T-cell (primary cell): ENCODE measurements around the gene PNMA3. TPM values are rescaled to one million over a fixed set of nuclear protein-coding genes. Genes with fewer than 3 reads are reported as not detected.
"Not testable (repeated sequence)": the region's sequence is repeated elsewhere in the genome, so short reads cannot be mapped to it uniquely, and the experiment has no call there.

Source experiments
- ATAC-seq, 4 experiments: fragments of 200-7000 bp in 3 of 4; fragments of 150-1000 bp in 1 of 4; cut with Tn5 transposase; replicated peaks in 1 of 4; 1 replicate in 3 of 4; 2 replicates in 1 of 4; pipeline ENCODE4 v1.10.0; 2021; ENCODE audit warnings: moderate library complexity in 3 of 4, mild to moderate bottlenecking in 2 of 4, moderate number of reproducible peaks in 1 of 4
- CTCF ChIA-PET, 2 donors: fragments of 300-600 bp; sonication (Branson Sonifier 250); formaldehyde crosslinking; loops; one replicate each; lab custom pipeline; 2022; ENCODE audit warnings: antibody characterized with exemption in 2 of 2; lab: Charles Lee
- POLR2A ChIA-PET, 2 donors: fragments of 300-600 bp; sonication (Branson Sonifier 250); formaldehyde crosslinking; loops; one replicate each; lab custom pipeline; 2022; ENCODE audit warnings: antibody characterized with exemption in 2 of 2; lab: Charles Lee
- DNase-seq, 35 experiments: peaks; one replicate each; pipeline versions ENCODE4 v3.0.0 to v3.0.0-alpha.2; 2013 to 2023
- H3K27ac ChIP-seq: one replicate; pipeline ENCODE4 v1.5.1; 2013; ENCODE audit warnings: low read length
- H3K27me3 ChIP-seq, 2 experiments: replicated peaks in 1 of 2; 1 replicate in 1 of 2; 2 replicates in 1 of 2; pipeline versions ENCODE4 v1.6.1 to v1.7.0; 2013; ENCODE audit warnings: low read length in 1 of 2, mixed read lengths in 1 of 2; ENCODE audit not compliant: control insufficient read depth in 2 of 2, insufficient read depth in 2 of 2; ENCODE audit errors: extremely low read depth in 1 of 2
- H3K36me3 ChIP-seq, 2 donors: 1 replicate in 1 of 2; 2 replicates in 1 of 2; pipeline versions ENCODE4 v1.6.1 to v1.7.0; 2013; ENCODE audit warnings: low read length in 1 of 2; ENCODE audit not compliant: control insufficient read depth in 2 of 2, insufficient read depth in 1 of 2; ENCODE audit errors: extremely low read depth in 1 of 2
- H3K4me1 ChIP-seq, 2 experiments: 1 replicate in 1 of 2; 2 replicates in 1 of 2; pipeline versions ENCODE4 v1.6.1 to v1.7.0; 2013; ENCODE audit warnings: low read length in 2 of 2, mixed read lengths in 1 of 2; ENCODE audit not compliant: insufficient read depth in 2 of 2, control insufficient read depth in 1 of 2; ENCODE audit errors: extremely low read depth in 1 of 2
- H3K4me3 ChIP-seq, 2 donors: 1 replicate in 1 of 2; 2 replicates in 1 of 2; pipeline versions ENCODE4 v1.5.1 to v1.7.0; 2013; ENCODE audit warnings: mild to moderate bottlenecking in 2 of 2, low read length in 1 of 2, moderate library complexity in 1 of 2; ENCODE audit not compliant: control insufficient read depth in 1 of 2; ENCODE audit errors: extremely low read depth in 1 of 2
- H3K9me3 ChIP-seq: 2 replicates; pipeline ENCODE4 v1.7.0; 2013
- H3K27ac Mint-ChIP-seq, 2 donors: one replicate each; pipeline ENCODE4 v1.8.0; 2020 to 2021; ENCODE audit warnings: mild to moderate bottlenecking in 2 of 2, mixed read lengths in 2 of 2
- H3K27me3 Mint-ChIP-seq, 2 donors: one replicate each; pipeline ENCODE4 v1.8.0; 2021 to 2022; ENCODE audit warnings: mixed read lengths in 2 of 2
- H3K36me3 Mint-ChIP-seq: one replicate; pipeline ENCODE4 v1.8.0; 2021; ENCODE audit warnings: mixed read lengths
- H3K4me1 Mint-ChIP-seq, 3 donors: one replicate each; pipeline ENCODE4 v1.8.0; 2020 to 2022; ENCODE audit warnings: mixed read lengths in 3 of 3, mild to moderate bottlenecking in 1 of 3
- H3K4me3 Mint-ChIP-seq, 3 donors: one replicate each; pipeline ENCODE4 v1.8.0; 2020 to 2022; ENCODE audit warnings: mild to moderate bottlenecking in 3 of 3, mixed read lengths in 3 of 3, moderate library complexity in 3 of 3
- H3K9me3 Mint-ChIP-seq, 3 donors: one replicate each; pipeline ENCODE4 v1.8.0; 2020 to 2022; ENCODE audit warnings: mixed read lengths in 3 of 3
- WGBS: methylation state at CpG from one replicate; pipeline ENCODE4 v1.1.5; 2013; ENCODE audit warnings: missing lambda C conversion rate; ENCODE audit not compliant: insufficient coverage; 5-methylcytosine and 5-hydroxymethylcytosine counted together
- total RNA-seq, 35 experiments: library from RNA in 6 of 35; stranded (reverse) in 6 of 35; fragments of 120-200 nt in 1 of 35; gene quantifications; one replicate each; pipeline versions ENCODE4 v1.2.1 to v1.2.4 and lab custom pipeline; 2013 to 2026

Gene PNMA3
- total RNA-seq, 5 donors from 2014 or later (not counting 1 experiment from before 2014, with no cell fraction given): 4.6 to 15.2 (median 9.9) TPM

GRCh38 chrX:153066402-153066801 is 10.1 kb downstream of the PNMA3 start:
- WGBS: no CpG with 5 or more reads among the region's 12 CpGs
- H3K4me3 ChIP-seq, H3K9me3 Mint-ChIP-seq, H3K27ac ChIP-seq, H3K36me3 Mint-ChIP-seq, H3K4me3 Mint-ChIP-seq, H3K36me3 ChIP-seq, DNase-seq, H3K27me3 Mint-ChIP-seq, CTCF ChIA-PET, H3K27me3 ChIP-seq, ATAC-seq, H3K4me1 Mint-ChIP-seq, H3K9me3 ChIP-seq, H3K4me1 ChIP-seq, H3K27ac Mint-ChIP-seq, POLR2A ChIA-PET: not testable (repeated sequence)

- H3K4me3 Mint-ChIP-seq, H3K9me3 Mint-ChIP-seq, POLR2A ChIA-PET, H3K36me3 Mint-ChIP-seq, H3K27ac ChIP-seq, H3K4me1 Mint-ChIP-seq, H3K27ac Mint-ChIP-seq, DNase-seq, H3K9me3 ChIP-seq, H3K27me3 ChIP-seq, H3K4me1 ChIP-seq, H3K4me3 ChIP-seq, H3K27me3 Mint-ChIP-seq, CTCF ChIA-PET, H3K36me3 ChIP-seq: not testable (repeated sequence)
- WGBS: no CpG with 5 or more reads among the region's 76 CpGs
- peak; percentile 74 to 81 (median 80) for ATAC-seq
These were observed 15.8 kb downstream of the PNMA3 start, which contains the start of gene PNMA6A for GRCh38 chrX:153071909-153072583. PNMA6A (plus strand) TSS chrX:153072454; CDS start chrX:153073063, 609 bp downstream.

GRCh38 chrX:153073331-153073730 is 17.1 kb downstream of the PNMA3 start:
- H3K36me3 Mint-ChIP-seq, H3K27ac Mint-ChIP-seq, ATAC-seq, CTCF ChIA-PET, H3K27me3 Mint-ChIP-seq, H3K4me1 Mint-ChIP-seq, H3K27me3 ChIP-seq, H3K4me3 Mint-ChIP-seq, H3K27ac ChIP-seq, POLR2A ChIA-PET, H3K4me1 ChIP-seq, H3K4me3 ChIP-seq, H3K36me3 ChIP-seq, H3K9me3 ChIP-seq, H3K9me3 Mint-ChIP-seq, DNase-seq: not testable (repeated sequence)
- WGBS: no CpG with 5 or more reads among the region's 29 CpGs

- ChIA-PET CTCF (no interaction called here), POLR2A (no interaction called here)
- Histone ChIP-seq H3K4me3 (no peak overlapping the region), H3K9me3 (no peaks in the 10 kb centered on the region), H3K4me1 (no peaks in the 10 kb centered on the region), H3K27me3 (no peaks in the 10 kb centered on the region), H3K36me3 (no peaks in the 10 kb centered on the region), H3K27ac (no peak overlapping the region)
- WGBS: 73% methylated on average over 3 of the region's 24 CpGs
- Mint-ChIP-seq H3K4me3 (peak overlapping the region in 1 of 3 donors; percentile 16), H3K36me3 (no peaks in the 10 kb centered on the region), H3K4me1 (no peaks in the 10 kb centered on the region), H3K9me3 (no peaks in the 10 kb centered on the region), H3K27ac (no peak overlapping the region), H3K27me3 (no peaks in the 10 kb centered on the region)
- DNase-seq (no peak), ATAC-seq (no peak)
These were observed 18.1 kb downstream of the PNMA3 start for GRCh38 chrX:153074262-153074899.

GRCh38 chrX:153074935-153075334 is 18.7 kb downstream of the PNMA3 start:
- ChIA-PET CTCF (no interaction called here), POLR2A (no interaction called here)
- no peak for DNase-seq
- H3K27me3 Mint-ChIP-seq: no peaks in the 10 kb centered on the region
- 76% methylated on average over 4 of the region's 11 CpGs for WGBS
- no peak overlapping the region for H3K4me3 ChIP-seq
- no peaks in the 10 kb centered on the region for H3K4me1 ChIP-seq
- H3K9me3 Mint-ChIP-seq: no peaks in the 10 kb centered on the region
- ATAC-seq: no peak
- H3K27ac ChIP-seq: no peak overlapping the region
- H3K27ac Mint-ChIP-seq: no peak overlapping the region
- no peaks in the 10 kb centered on the region for H3K27me3 ChIP-seq
- no peaks in the 10 kb centered on the region for H3K4me1 Mint-ChIP-seq
- H3K4me3 Mint-ChIP-seq: peak overlapping the region in 2 of 3 donors; percentile 9 to 16
- H3K36me3 Mint-ChIP-seq: no peaks in the 10 kb centered on the region
- H3K36me3 ChIP-seq: no peaks in the 10 kb centered on the region
- H3K9me3 ChIP-seq: no peaks in the 10 kb centered on the region

GRCh38 chrX:153075366-153075765 is 19.1 kb downstream of the PNMA3 start:
- Mint-ChIP-seq H3K9me3 (no peaks in the 10 kb centered on the region), H3K27ac (no peak overlapping the region), H3K27me3 (no peaks in the 10 kb centered on the region), H3K36me3 (no peaks in the 10 kb centered on the region), H3K4me1 (no peaks in the 10 kb centered on the region), H3K4me3 (no peak overlapping the region)
- WGBS: no CpG with 5 or more reads among the region's 14 CpGs
- Histone ChIP-seq H3K4me3 (no peak overlapping the region), H3K36me3 (no peaks in the 10 kb centered on the region), H3K27me3 (no peaks in the 10 kb centered on the region), H3K27ac (no peak overlapping the region), H3K4me1 (no peaks in the 10 kb centered on the region), H3K9me3 (no peaks in the 10 kb centered on the region)
- POLR2A ChIA-PET: no interaction called here
- CTCF ChIA-PET: no interaction called here
- ATAC-seq (no peak), DNase-seq (no peak)
